GM21447 (cell line): ENCODE measurements around the gene FAM219A.
"Not testable (repeated sequence)": the region's sequence is repeated elsewhere in the genome, so short reads cannot be mapped to it uniquely, and the experiment has no call there.

Experiments used
- ATAC-seq: cut with Tn5 transposase; IDR thresholded peaks from one replicate; pipeline ENCODE4 v1.9.1; 2021; ENCODE audit not compliant: unreplicated experiment

Gene FAM219A

GRCh38 chr9:34484678-34485077 is 26.3 kb upstream of the FAM219A start:
- no peak for ATAC-seq

- not testable (repeated sequence) for ATAC-seq
Measured at GRCh38 chr9:34482746-34483145, 24.4 kb upstream of the FAM219A start.

GRCh38 chr9:34481620-34482019 is 23.2 kb upstream of the FAM219A start:
- not testable (repeated sequence) for ATAC-seq

- no peak for ATAC-seq
Measured at GRCh38 chr9:34479431-34479866, 21.1 kb upstream of the FAM219A start.

- ATAC-seq: no peak
Measured at GRCh38 chr9:34477541-34477940, 19.2 kb upstream of the FAM219A start.

- ATAC-seq: no peak
Measured at GRCh38 chr9:34475097-34475496, 16.7 kb upstream of the FAM219A start.

- no peak for ATAC-seq
Measured at GRCh38 chr9:34465468-34465867, 7.1 kb upstream of the FAM219A start.

GRCh38 chr9:34464571-34464970 is 6.2 kb upstream of the FAM219A start:
- no peak for ATAC-seq

- ATAC-seq: no peak
Measured at GRCh38 chr9:34463901-34464232, 5.5 kb upstream of the FAM219A start.

- ATAC-seq: no peak
Measured at GRCh38 chr9:34463098-34463900, 4.9 kb upstream of the FAM219A start.

GRCh38 chr9:34459941-34460340 is 1.6 kb upstream of the FAM219A start:
- no peak for ATAC-seq

GRCh38 chr9:34459356-34459755 is 986 bp upstream of the FAM219A start:
- no peak for ATAC-seq

- no peak for ATAC-seq
Measured at GRCh38 chr9:34458959-34459340, 580 bp upstream of the FAM219A start.

GRCh38 chr9:34457266-34458012 is 931 bp downstream of the FAM219A start:
- no peak for ATAC-seq

- no peak for ATAC-seq
Measured at GRCh38 chr9:34456746-34457145, 1.6 kb downstream of the FAM219A start.

GRCh38 chr9:34456151-34456550 is 2.2 kb downstream of the FAM219A start:
- ATAC-seq: no peak

- no peak for ATAC-seq
Measured at GRCh38 chr9:34454571-34455065, 3.8 kb downstream of the FAM219A start.

GRCh38 chr9:34452568-34452967 is 5.8 kb downstream of the FAM219A start:
- no peak for ATAC-seq

GRCh38 chr9:34451545-34451944 is 6.8 kb downstream of the FAM219A start:
- no peak for ATAC-seq

GRCh38 chr9:34451135-34451534 is 7.2 kb downstream of the FAM219A start:
- no peak for ATAC-seq

- no peak for ATAC-seq
Measured at GRCh38 chr9:34450644-34451043, 7.7 kb downstream of the FAM219A start.

- no peak for ATAC-seq
Measured at GRCh38 chr9:34446951-34447350, 11.4 kb downstream of the FAM219A start.
